COLO829 (cell line): ENCODE results near the gene FOXE3.
A peak's percentile ranks its signal among the peaks of the same experiment; 100 is the strongest.

Experiments used
- DNase-seq: peaks from one replicate; pipeline ENCODE4 v3.0.0; 2012; ENCODE audit warnings: low spot score

Gene FOXE3

DNA sequence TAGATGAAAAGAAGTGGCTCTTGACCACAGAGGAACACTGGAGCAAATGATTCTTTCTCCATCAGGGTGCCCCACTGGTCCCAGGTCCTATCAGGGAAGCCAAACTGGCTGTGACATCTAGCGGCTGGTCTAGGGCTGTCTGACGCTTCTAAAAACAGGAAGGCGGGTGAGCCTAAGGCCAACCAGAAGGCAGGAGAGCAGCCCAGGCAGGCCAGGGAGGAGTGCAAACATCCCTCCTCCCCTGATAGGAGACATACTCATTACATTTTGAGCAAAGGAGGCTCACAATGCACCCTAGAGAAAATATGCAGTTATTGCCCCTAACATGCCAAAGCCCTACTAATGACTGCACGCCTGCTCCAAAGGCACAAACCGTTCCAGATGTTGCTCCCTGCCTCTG is 10.4 kb upstream of the FOXE3 start:
- DNase-seq: no peak

GRCh38 chr1:47406966-47407365 is 9.1 kb upstream of the FOXE3 start:
- DNase-seq: no peak

- no peak for DNase-seq
These were observed 8.6 kb upstream of the FOXE3 start for GRCh38 chr1:47407481-47407880.

GRCh38 chr1:47409311-47410067 is 6.6 kb upstream of the FOXE3 start:
- DNase-seq: peak; percentile 36

DNA sequence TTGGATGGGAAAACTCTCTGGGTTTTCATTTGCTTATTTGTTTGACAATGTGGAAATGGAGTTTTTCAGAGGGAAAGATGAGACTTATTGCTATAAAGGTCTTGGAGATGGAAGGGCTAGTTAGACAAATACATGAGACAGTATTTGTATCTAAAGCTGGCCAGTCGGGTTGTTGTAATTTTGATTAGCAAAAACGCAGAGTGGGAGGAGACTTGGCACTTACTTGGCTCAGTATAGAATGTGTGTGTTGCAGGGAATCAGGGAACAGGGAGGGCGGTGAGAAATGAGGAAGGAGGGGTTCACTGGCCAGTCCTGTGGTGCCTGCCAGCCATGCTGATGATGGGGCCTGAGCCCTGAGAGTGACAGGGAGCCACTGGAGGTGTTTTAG is 6.0 kb upstream of the FOXE3 start:
- DNase-seq: no peak

GRCh38 chr1:47411436-47411835 is 4.6 kb upstream of the FOXE3 start:
- no peak for DNase-seq

DNA sequence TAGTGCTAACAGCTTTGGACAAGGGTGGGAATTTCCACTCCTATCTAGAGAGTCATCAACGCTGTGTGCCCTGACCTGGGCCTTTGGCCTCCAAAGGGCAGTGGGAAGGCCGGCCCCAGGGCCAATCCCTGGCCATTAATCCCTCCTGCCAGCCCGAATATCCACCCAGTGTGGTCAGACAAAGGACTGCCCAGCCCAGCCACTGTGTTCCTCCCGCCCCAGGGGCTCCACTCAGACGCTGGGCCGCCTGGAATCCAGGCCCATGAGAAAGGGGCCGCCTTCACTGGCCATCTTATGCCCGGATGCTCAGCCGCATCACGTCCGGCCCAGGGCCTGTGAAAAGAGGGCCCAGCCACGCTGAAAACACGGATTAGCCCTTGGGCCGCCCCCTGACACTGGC is 3.6 kb upstream of the FOXE3 start:
- no peak for DNase-seq

- no peak for DNase-seq
These were observed 459 bp downstream of the FOXE3 start for GRCh38 chr1:47416319-47417169.

DNA sequence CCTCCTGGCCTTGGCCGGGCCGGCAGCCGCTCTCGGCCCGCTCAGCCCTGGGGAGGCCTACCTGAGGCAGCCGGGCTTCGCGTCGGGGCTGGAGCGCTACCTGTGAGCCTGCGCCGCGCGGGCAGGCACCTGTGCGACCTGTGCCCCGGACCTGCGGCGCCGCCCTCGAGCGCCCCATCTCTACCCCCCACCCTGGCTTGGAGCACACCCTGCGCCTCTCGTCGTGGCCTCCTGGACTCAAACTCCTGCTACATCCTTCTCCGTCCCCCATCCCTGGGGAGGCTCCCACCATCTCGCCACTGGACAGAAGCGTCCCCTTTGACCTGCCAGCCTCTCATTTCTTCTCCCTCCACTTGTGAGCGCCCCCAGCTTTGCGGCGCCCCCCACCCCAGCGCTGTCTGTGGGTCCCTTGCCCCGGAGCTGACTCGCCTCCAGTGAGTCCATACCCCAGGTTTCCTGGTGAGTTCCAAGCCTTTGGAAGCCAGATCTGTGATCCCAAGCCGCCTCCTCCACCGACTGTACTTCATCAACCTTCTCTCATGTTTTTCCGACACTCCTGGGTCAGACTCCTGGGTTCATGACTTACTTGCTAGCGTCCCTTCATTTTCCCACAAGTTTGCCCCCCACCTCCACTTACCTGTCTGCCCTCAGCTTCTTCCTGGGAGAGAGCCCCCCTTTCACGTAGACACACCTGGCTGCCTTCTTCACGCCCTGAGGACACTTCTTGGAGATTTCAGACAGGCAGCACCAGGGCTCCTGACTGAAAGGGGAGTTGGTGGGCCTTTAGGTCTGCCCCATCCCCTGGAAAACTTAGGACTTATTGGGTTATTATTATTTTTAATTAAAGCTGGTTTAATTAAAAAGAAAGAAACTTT is 1.3 kb downstream of the FOXE3 start:
- no peak for DNase-seq

DNA sequence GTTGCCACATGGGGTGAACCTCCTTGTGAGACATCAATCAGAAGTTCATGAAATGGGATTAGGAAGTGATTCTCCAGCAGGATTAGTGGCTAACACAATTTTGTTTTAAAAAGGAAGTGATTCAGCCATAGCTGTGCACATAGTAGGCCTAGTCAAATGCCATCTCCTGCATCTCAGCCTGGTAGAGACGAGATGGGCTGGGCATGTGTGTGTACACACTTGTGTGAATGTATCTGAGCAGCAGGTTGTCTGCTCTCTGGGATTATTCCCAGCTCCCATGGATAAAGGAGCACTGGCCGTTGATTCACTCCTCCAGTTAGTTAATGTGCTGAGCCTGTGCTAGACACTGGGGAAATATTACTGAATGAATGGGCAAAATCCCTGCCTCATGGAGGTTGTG is 2.0 kb downstream of the FOXE3 start:
- DNase-seq: no peak

GRCh38 chr1:47418681-47419325 is 2.7 kb downstream of the FOXE3 start:
- DNase-seq: no peak

- no peak for DNase-seq
These were observed 4.5 kb downstream of the FOXE3 start for GRCh38 chr1:47420547-47420946.

DNA sequence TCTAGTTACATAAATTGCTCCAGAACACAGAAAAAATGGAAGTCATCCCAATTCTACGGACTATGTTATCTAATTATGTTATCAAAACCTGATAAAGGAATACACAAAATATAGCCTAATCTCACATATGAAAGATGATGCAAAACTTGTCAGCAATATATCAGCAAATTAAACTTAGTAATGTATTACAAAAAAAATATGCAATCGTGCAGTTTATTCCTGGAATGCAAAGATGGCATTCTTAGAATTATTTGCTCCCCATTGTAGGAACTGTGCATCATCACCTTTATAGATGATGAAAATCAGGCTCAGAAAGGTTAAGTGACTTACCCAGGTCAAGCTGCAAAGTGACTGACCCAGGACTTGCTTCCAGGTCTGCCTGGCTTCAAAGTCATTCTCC is 7.8 kb downstream of the FOXE3 start:
- no peak for DNase-seq

GRCh38 chr1:47424336-47424982 is 8.4 kb downstream of the FOXE3 start:
- DNase-seq: peak; percentile 56

- peak; percentile 35 for DNase-seq
These were observed 15.4 kb downstream of the FOXE3 start for GRCh38 chr1:47431534-47431933.

- peak; percentile 74 for DNase-seq
These were observed 16.3 kb downstream of the FOXE3 start for GRCh38 chr1:47432071-47433036.

DNA sequence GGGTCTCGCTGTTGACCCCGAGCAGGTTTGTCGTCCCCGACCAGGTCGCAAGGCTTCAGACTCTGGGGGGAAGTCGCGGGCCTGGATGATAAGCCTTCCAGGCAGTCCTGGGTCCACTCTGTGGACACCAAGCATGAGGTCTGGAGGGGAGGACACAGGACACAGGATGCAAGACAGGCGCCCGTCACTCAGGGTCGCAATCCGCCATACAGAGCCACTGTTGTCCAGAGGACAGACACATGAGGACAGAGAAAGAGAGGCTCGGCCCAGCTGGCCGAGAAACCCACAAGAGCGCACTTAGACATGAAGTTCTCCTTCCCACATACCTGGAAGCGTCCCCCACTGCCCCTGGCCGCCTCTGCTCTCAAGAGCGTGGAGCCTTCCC is 16.9 kb downstream of the FOXE3 start:
- DNase-seq: no peak

GRCh38 chr1:47433477-47434050 is 17.5 kb downstream of the FOXE3 start:
- DNase-seq: no peak

DNA sequence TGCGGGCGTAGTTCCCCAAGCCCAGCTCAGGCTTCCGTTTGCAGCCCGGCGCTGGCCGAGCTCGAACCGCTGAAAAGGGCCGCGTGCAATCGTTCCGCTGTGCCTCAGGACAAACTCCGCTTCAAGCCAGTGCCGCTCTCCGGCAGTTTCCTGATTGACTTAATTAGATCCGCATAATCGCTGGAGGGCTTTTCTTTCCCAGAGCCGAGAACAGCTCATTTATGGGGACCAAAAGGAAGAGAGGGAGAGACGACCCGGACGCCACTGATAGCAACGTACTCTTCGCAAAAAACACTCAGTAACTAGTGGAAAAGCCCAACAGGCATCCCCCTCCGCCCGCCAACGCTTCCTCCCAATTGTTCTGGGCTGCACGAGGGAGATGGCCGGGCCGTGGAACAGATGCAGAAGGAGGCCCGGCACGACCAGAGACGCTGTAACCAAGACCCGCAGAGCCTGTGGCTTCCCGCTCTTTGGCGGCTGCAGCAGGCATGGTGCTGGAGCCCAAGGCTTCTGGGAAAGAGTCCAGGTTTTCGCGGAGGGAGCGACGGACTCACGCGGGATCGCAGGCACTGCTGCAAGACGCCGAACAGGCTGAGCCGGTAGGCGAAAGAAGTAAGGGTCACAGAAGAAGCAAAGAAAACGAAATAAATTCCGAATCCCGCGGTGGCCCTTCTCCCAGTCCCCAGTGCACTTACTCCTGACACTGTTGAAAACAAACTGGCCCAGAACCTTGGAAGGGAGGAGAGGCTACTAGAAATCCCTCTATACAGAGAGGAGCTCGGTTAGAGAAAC is 18.2 kb downstream of the FOXE3 start:
- no peak for DNase-seq
